ENCODE data around the gene GPC3.

DNA sequence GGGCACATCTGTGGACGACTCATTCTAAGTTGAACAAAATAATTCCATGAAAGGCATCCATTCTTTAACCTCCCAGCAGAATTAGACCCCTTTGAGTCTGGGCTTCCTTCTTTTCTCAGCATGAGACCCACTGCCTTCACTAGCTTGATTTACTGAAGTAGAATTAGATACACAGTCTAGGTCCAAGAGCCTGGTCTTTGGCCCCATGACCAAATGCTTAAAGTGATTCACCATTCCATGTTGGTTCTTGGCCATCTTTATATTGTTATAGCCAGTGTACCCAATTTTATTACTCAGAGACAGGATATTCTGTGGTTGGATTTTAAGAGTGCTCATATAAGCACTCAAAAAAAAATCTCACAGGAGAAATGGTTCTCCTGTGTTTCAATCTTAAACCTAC, 414.8 kb downstream of the GPC3 start:
- TF ChIP-seq CTCF (IDR thresholded peaks at IDR 0.05) (no peak), ZFX (IDR thresholded peaks at IDR 0.05; ENCODE audit: borderline replicate concordance) (no peak)
